ENCODE data around the gene BCL2A1. TPM values are rescaled to one million over a fixed set of nuclear protein-coding genes. Genes with fewer than 3 reads are reported as not detected.

The BCL2A1 gene
- polyA plus RNA-seq, 3 donors: 0.25 to 0.31 TPM; not detected in 1

GRCh38 chr15:79990280-79990996, 19.4 kb upstream of the BCL2A1 start:
- no peak for DNase-seq

DNA sequence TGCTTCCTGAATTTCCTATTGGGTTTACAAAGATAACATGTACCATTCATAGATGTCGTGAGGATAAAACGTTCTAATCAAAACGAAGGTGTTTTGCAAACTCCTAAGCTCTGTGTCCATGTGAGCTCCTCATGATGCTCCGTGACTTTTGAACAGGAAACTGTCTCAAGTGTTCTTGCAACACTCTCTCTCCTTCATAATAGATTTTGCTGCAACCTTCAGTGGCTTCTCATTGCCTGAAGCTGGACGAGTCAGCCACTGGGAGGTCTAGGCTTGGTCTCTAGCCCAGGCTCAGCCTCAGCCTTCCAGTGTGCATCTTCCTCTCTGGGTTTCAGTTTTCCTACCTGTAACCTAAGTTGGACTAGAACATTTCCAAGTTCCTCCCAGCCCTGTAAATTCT, 18.7 kb upstream of the BCL2A1 start:
- DNase-seq: no peak

DNA sequence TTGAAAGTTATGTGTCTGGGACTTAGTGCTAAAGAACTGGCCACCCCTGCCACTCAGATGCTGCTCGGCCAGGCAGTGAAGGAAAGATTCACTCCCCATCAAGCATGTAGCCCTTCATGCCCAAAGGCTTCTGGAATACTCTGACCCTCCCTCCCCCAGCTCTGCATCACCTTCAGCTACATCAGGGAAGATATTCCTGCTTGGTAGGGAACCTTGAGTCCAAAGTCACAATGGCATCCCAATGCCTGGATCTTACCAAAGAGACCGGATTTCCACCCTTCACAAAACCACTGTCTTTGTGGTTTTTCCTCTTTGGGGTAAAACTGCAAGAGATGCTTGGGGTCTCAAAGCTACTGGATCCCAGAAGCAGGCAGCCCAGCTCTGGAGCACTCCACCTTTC, 18.2 kb upstream of the BCL2A1 start:
- no peak for DNase-seq

- DNase-seq: no peak
These were observed 17.6 kb upstream of the BCL2A1 start for GRCh38 chr15:79988448-79989117.

DNA sequence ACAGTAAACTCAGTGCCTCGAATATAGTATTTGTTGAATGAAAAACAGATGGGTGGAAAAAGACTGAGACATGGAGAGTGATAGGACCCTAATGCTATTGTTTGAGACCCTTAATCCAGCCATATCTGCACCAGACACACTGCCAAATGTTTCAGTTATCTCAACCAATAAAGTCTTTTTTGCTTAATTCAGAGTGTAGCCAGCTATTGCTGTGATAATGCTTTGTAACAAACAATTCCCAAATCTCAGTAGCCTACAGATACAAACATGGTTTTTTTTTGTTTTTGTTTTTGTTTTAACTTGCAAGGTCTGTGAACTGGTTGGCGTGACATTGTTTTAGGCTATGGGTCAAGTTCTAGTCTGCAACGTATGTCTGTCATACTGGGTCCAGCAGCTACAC, 17.0 kb upstream of the BCL2A1 start:
- no peak for DNase-seq

DNA sequence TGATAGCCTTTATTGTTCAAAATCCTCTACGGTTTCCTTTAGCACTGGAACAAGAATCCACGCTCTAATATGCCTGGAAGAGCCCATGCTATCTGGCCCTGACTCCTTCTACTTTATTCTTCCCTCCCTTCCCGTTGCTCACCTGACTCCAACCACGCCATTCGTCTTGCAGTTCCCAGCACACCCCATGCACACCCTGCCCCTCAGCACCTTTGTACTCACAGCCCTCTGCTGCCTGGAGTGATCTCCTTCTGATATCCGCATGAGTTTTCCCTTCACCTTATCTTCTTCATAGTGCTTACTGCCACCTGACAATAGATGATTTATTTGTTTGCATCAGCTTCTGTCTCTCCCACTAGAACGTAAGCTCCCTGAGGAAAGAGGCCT, 16.6 kb upstream of the BCL2A1 start:
- no peak for DNase-seq

DNA sequence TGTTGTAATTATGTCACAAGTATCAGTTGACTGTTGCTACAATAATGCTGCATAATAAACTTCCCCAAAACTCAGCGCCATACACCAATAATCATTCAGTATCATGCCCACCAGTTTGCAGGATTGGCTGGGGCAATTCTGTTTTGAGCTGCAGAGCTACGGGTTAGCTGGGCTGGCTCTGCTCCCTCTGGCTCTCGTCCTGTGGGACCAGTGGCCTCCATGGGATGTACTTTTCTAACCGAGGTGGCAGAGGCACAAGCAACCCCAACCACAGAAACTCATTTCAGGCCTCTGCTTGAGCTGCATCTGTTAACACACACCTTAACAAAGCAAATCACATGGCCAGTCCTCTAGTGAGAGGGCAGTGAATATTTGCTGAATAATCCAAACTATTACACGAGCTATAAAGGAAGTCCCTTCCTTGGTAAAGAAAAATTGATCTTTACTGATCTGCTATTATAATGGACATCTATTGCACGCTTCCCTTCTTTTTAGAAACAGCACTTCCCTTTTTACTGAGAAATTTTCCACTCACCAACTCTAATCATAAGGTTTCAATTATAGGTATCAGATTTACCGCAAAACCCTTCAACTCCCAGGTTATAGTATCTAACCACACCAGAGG, 10.9 kb upstream of the BCL2A1 start:
- no peak for DNase-seq

DNA sequence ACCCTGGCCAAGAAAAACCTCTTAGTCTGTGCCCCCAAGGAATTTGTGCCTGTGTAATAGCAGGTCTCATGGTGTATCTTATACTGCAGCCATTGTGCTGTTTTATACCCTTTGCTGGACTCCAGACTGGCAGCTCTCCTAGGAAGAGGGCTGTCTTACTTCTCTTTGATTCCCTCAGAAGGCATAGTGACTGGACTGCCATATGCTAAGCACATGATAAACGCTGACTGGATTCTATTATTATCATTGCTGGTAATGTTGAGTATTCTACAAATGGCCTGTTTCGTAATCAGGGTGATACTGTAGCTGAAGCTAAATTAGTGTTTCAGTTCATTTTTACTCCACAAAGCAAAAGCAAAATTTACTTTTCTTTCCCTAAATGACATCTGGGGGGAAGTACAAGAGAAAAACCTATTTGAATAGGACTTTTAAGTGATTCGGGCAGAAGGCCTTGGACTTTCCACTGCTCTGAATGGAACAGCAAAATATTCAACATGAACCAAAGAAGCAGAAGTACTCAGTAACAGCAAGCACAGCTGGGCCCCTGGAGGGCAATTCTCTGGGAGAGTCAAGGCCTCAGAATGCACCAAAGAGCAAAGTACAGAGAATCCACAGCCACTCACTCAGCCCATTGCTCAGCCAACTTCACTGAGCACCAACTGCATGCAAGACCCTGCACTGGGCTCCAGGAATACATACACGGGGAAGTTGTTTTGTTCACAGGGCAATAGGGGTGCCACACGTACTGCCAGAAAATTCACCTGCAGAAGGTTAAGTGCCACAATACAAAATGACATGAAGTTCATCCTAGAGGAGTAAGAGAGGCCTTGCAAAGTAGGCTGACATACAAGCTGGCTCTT, 7.9 kb upstream of the BCL2A1 start:
- DNase-seq: no peak

DNA sequence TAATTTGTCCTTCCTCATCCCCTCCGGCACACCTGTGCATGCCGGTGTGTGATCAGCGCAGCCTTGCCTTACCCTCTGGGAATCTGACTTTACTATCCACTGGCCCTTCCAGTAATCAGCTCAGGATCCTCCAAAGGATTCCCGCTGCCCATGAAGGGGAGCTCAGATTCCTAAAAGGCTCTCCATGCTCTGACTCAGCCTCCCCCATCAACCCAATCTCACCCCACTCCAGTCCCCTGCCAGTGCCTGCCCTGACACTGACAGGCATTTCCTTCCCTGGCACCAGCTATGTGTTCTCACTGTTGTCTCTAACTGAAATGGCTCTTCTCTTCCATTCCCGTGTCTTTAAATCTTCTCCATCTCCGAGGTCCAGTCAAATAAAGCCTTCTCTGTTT, 7.3 kb upstream of the BCL2A1 start:
- DNase-seq: no peak

GRCh38 chr15:79977431-79978054, 6.5 kb upstream of the BCL2A1 start:
- DNase-seq: no peak

GRCh38 chr15:79973456-79974195, 2.6 kb upstream of the BCL2A1 start:
- no peak for DNase-seq

DNA sequence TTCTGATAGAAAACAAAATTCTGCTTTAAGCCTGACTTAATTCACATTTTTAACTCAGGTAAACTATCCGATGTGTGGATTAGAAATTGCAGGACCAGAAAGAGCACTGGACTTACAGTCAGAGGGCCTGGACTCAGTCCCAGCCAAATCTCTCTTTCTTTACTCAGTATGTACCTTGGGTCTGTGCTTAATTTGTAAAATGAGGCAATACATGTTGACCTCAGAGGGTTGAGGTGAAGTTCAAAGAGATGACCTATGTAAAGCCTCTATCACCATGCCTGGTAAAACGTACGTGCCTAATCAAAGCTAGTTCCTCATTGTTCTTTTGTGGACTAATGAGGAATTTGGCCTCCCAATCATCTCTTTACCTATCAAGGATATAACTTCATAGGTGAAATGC, 1.9 kb upstream of the BCL2A1 start:
- no peak for DNase-seq

GRCh38 chr15:79970181-79970580, 815 bp downstream of the BCL2A1 start:
- DNase-seq: no peak

- no peak for DNase-seq
These were observed 1.9 kb downstream of the BCL2A1 start for GRCh38 chr15:79969146-79969545.

- no peak for DNase-seq
These were observed 3.5 kb downstream of the BCL2A1 start for GRCh38 chr15:79967298-79968182.

DNA sequence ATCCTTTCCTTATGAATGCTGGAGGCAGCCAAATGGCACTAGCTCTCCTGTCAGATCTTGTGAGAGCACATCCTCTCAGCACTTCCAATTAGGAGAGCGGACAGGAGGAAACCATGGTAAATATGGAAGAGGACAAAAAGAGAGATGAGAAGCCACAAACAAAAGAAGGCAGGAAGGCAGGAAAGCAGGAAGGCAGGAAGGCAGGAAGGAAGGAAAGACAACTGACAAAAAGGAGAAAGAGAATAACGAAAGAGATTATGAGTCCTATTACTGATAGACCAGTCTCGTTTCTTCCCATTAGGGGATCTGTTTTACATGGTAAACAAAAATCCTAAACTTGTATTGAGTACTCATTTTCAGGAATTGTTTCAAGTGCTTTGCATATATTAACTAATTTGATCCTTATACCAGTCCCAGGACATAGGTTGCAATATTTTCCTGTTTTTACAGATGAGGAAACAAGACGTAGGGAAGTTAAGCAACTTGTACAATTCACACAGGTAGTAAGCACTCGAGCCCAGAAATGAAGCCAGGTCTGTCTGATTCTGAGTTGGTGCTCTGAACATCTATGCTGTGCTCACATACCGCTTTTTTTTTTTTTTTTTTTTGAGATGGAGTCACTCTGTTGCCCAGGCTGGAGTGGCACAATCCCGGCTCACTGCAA, 4.2 kb downstream of the BCL2A1 start:
- DNase-seq: no peak

- DNase-seq: no peak
These were observed 5.0 kb downstream of the BCL2A1 start for GRCh38 chr15:79965846-79966630.

GRCh38 chr15:79964232-79964805, 6.7 kb downstream of the BCL2A1 start:
- no peak for DNase-seq
